ENCODE results near the gene MRPL52. TPM values are rescaled to one million over a fixed set of nuclear protein-coding genes. Genes with fewer than 3 reads are reported as not detected.

Gene MRPL52
- total and polyA plus RNA-seq, 2 of the 13 experiments (the other 11 are each of a cell fraction or from before 2014, with no cell fraction given): 118 to 329 TPM

- TF ChIP-seq, protein P1, sequence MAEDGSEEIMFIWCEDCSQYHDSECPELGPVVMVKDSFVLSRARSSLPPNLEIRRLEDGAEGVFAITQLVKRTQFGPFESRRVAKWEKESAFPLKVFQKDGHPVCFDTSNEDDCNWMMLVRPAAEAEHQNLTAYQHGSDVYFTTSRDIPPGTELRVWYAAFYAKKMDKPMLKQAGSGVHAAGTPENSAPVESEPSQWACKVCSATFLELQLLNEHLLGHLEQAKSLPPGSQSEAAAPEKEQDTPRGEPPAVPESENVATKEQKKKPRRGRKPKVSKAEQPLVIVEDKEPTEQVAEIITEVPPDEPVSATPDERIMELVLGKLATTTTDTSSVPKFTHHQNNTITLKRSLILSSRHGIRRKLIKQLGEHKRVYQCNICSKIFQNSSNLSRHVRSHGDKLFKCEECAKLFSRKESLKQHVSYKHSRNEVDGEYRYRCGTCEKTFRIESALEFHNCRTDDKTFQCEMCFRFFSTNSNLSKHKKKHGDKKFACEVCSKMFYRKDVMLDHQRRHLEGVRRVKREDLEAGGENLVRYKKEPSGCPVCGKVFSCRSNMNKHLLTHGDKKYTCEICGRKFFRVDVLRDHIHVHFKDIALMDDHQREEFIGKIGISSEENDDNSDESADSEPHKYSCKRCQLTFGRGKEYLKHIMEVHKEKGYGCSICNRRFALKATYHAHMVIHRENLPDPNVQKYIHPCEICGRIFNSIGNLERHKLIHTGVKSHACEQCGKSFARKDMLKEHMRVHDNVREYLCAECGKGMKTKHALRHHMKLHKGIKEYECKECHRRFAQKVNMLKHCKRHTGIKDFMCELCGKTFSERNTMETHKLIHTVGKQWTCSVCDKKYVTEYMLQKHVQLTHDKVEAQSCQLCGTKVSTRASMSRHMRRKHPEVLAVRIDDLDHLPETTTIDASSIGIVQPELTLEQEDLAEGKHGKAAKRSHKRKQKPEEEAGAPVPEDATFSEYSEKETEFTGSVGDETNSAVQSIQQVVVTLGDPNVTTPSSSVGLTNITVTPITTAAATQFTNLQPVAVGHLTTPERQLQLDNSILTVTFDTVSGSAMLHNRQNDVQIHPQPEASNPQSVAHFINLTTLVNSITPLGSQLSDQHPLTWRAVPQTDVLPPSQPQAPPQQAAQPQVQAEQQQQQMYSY (CRISPR knock-in tag; IDR thresholded peaks at IDR 0.05): peak; percentile 62; the same call in 1 of the 2 replicates
- TF ChIP-seq ELF4 (CRISPR knock-in tag; IDR thresholded peaks at IDR 0.05; ENCODE audit: borderline replicate concordance): 0 out of 2 replicates have a peak, but pooled peaks have one; percentile 65
- peak; percentile 85; the same call in 1 of the 2 replicates for TF ChIP-seq MXD4 (CRISPR knock-in tag; IDR thresholded peaks at IDR 0.05)
- no peak for TF ChIP-seq ZKSCAN1 (IDR thresholded peaks at IDR 0.05; ENCODE audit: low read length)
- peak; percentile 88 for TF ChIP-seq E2F1 (CRISPR knock-in tag; IDR thresholded peaks at IDR 0.05)
- TF ChIP-seq YEATS2 (CRISPR knock-in tag; IDR thresholded peaks at IDR 0.05; ENCODE audit: borderline replicate concordance): peak; percentile 81
- TF ChIP-seq FOXK1 (CRISPR knock-in tag; IDR thresholded peaks at IDR 0.05; ENCODE audit: borderline replicate concordance, low read depth): peak; percentile 95
- peak; percentile 83 for TF ChIP-seq CREM (IDR thresholded peaks at IDR 0.05)
- TF ChIP-seq CREM (CRISPR knock-in tag; IDR thresholded peaks at IDR 0.05): no peak
- peak; percentile 81; the same call in 1 of the 2 replicates for TF ChIP-seq MTA3 (CRISPR knock-in tag; IDR thresholded peaks at IDR 0.05)
- TF ChIP-seq ZNF597 (CRISPR knock-in tag; IDR thresholded peaks at IDR 0.05): peak; percentile 91; the same call in 1 of the 2 replicates
- TF ChIP-seq FOXC1 (CRISPR knock-in tag; IDR thresholded peaks at IDR 0.05; ENCODE audit: borderline replicate concordance): peak; percentile 91; the same call in 1 of the 2 replicates
- TF ChIP-seq KIAA2018 (CRISPR knock-in tag; IDR thresholded peaks at IDR 0.05; ENCODE audit: borderline replicate concordance): peak; percentile 91
- TF ChIP-seq ERF (CRISPR knock-in tag; IDR thresholded peaks at IDR 0.05): peak; percentile 97
Observed at GRCh38 chr14:22871224-22872032, 41.7 kb downstream of the MRPL52 start, which contains the start of gene LRP10 (continued).

Data from HepG2 (cell line).